PFSK-1 (cell line): Measurements from ENCODE around the gene KCTD16.

Experiments used
- FOXP2 ChIP-seq: optimal IDR thresholded peaks from 2 replicates; pipeline ENCODE3; 2011; ENCODE audit warnings: borderline replicate concordance, control low read depth, inconsistent platforms; ENCODE audit not compliant: insufficient read depth; ENCODE audit errors: extremely low read length, extremely low read depth
- POLR2AphosphoS5 ChIP-seq: IDR thresholded peaks from 2 replicates; pipeline ENCODE4 v1.6.1; 2012; ENCODE audit warnings: low read depth, mild to moderate bottlenecking, control low read depth, low read length, moderate library complexity
- SIN3A ChIP-seq: IDR thresholded peaks from 2 replicates; pipeline ENCODE4 v1.6.1; 2012; ENCODE audit warnings: mild to moderate bottlenecking, low read length, moderate library complexity, borderline replicate concordance; ENCODE audit not compliant: insufficient read depth
- TAF1 ChIP-seq: IDR thresholded peaks from 2 replicates; pipeline ENCODE4 v1.6.1; 2012; ENCODE audit warnings: low read length, control low read depth, borderline replicate concordance; ENCODE audit not compliant: insufficient read depth
- TF ChIP-seq, protein P1 (sequence below), 2 experiments: IDR thresholded peaks; 2 replicates each; pipeline versions ENCODE4 v1.6.1 to v1.8.0; 2011 to 2012; ENCODE audit warnings: low read depth in 2 of 2, low read length in 2 of 2, control low read depth in 1 of 2, inconsistent platforms in 1 of 2, mild to moderate bottlenecking in 1 of 2, moderate library complexity in 1 of 2; ENCODE audit not compliant: insufficient read depth in 1 of 2

KCTD16 gene

DNA sequence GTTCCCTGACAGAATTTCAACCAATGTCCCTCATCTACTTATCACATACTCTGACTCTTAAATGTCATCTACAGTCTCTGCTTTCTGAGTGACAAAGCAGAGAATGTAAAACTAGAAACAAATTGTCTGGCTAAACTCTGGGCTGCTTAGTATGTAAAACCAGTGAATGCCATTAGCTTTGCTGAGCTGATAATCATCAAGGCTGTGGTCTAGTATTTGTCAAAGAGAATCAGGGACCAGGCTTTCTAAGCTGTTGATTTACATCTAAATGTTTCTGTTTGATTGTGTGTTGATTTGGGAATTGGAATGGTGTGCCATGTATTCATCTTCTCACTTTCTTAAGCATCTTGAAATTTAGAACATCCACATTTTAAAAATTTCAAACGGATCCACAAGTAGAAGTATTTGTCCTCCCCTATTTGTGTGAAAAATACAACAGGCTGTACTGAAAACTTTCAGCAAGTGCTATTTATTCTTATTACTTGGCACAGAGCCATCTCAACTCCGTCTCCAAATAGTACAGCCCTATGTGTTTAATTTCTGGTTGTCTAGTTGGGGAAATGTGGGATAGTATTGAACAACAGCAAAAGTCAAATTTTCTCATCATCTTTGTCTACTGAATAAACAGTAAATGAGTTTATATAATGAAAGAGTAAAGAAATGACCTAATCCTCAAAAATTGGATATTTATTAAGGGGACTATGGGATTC, 251.5 kb downstream of the KCTD16 start:
- TF ChIP-seq FOXP2 (no peak), POLR2AphosphoS5 (no peak), SIN3A (no peak), TAF1 (no peak)
- TF ChIP-seq, protein P1, sequence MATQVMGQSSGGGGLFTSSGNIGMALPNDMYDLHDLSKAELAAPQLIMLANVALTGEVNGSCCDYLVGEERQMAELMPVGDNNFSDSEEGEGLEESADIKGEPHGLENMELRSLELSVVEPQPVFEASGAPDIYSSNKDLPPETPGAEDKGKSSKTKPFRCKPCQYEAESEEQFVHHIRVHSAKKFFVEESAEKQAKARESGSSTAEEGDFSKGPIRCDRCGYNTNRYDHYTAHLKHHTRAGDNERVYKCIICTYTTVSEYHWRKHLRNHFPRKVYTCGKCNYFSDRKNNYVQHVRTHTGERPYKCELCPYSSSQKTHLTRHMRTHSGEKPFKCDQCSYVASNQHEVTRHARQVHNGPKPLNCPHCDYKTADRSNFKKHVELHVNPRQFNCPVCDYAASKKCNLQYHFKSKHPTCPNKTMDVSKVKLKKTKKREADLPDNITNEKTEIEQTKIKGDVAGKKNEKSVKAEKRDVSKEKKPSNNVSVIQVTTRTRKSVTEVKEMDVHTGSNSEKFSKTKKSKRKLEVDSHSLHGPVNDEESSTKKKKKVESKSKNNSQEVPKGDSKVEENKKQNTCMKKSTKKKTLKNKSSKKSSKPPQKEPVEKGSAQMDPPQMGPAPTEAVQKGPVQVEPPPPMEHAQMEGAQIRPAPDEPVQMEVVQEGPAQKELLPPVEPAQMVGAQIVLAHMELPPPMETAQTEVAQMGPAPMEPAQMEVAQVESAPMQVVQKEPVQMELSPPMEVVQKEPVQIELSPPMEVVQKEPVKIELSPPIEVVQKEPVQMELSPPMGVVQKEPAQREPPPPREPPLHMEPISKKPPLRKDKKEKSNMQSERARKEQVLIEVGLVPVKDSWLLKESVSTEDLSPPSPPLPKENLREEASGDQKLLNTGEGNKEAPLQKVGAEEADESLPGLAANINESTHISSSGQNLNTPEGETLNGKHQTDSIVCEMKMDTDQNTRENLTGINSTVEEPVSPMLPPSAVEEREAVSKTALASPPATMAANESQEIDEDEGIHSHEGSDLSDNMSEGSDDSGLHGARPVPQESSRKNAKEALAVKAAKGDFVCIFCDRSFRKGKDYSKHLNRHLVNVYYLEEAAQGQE (IDR thresholded peaks at IDR 0.05; ENCODE audit: insufficient read depth in 1 of 2, low read depth in 2 of 2, low read length in 2 of 2): no peak

DNA sequence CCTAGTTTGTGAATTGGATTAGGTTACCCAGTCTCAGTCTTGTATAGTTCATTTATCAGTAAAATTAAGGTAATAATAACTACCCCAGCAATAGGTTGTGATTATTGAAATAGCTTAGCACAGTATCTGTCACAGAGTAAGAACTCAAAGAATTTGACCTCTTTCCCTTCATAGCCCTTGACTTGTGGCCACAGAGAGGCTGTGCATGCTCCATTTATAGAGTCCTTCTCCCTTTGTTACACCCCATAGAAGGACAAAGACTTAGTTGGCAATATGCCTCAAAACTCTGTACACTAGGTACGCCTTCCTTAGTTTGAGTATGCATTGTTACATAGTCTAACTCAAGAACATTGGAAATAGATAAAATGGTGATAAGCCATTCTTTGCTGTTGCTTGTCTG, 257.2 kb downstream of the KCTD16 start:
- TF ChIP-seq POLR2AphosphoS5: no peak
- TF ChIP-seq SIN3A: no peak
- TF ChIP-seq, protein P1 (IDR thresholded peaks at IDR 0.05; ENCODE audit: insufficient read depth in 1 of 2, low read depth in 2 of 2, low read length in 2 of 2): no peak
- TF ChIP-seq FOXP2: no peak
- no peak for TF ChIP-seq TAF1

DNA sequence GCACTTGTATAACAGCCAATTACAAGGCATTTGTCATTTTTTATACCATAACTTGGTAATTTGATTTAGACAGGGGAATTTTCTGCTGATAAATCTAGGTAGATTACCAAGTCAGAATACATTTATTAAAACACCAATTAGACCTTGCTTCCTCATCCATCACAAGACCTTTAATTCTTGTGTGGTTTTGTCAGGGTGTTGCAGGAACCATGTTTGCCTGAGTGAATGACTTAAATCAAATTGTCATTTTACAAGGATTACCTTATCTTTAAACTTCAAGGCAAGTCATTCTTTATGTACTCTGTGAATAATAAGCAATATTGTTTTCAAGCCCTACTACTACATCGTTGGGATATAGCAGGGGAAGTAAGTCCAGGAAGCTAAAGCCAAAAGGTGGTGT, 257.7 kb downstream of the KCTD16 start:
- TF ChIP-seq FOXP2: no peak
- TF ChIP-seq, protein P1 (IDR thresholded peaks at IDR 0.05; ENCODE audit: insufficient read depth in 1 of 2, low read depth in 2 of 2, low read length in 2 of 2): no peak
- TF ChIP-seq TAF1: no peak
- no peak for TF ChIP-seq POLR2AphosphoS5
- no peak for TF ChIP-seq SIN3A

DNA sequence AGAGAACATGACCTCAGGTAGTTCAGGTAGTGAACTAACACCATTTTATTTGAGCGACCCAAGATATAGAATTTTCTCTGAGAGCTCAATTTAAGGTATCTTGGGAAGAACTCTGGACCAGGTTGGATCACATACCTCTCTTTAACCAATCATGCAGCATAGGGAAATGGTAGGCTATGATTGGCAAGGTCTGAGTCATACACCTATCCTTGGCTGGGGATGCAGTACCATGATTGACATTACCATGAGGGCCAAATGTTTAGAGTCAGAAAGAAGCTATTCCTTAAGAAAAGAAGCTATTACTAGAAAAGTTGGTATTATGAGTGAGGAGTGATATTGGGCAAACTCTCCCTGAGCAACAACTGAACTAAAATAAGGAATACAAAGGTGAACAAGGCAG, 258.7 kb downstream of the KCTD16 start:
- TF ChIP-seq POLR2AphosphoS5 (no peak), SIN3A (no peak), TAF1 (no peak), FOXP2 (no peak)
- TF ChIP-seq, protein P1 (IDR thresholded peaks at IDR 0.05; ENCODE audit: insufficient read depth in 1 of 2, low read depth in 2 of 2, low read length in 2 of 2): no peak
